Measurements from ENCODE around the gene ZGPAT. TPM values are rescaled to one million over a fixed set of nuclear protein-coding genes. Genes with fewer than 3 reads are reported as not detected.

ZGPAT gene
- total RNA-seq, 1 donor from 2014 or later: 29.1 TPM

- no peak for DNase-seq
These were observed 15.3 kb upstream of the ZGPAT start for GRCh38 chr20:63692436-63693082.

- no peak for DNase-seq
These were observed 14.6 kb upstream of the ZGPAT start for GRCh38 chr20:63693083-63693732.

GRCh38 chr20:63693733-63694583, 13.9 kb upstream of the ZGPAT start:
- no peak for DNase-seq

GRCh38 chr20:63694584-63695423, 13.0 kb upstream of the ZGPAT start:
- DNase-seq: no peak

GRCh38 chr20:63695424-63696305, 12.2 kb upstream of the ZGPAT start:
- DNase-seq: no peak

- peak; percentile 46 for DNase-seq
These were observed 11.6 kb upstream of the ZGPAT start for GRCh38 chr20:63696306-63696627.

- no peak for DNase-seq
These were observed 11.0 kb upstream of the ZGPAT start, which contains the start of gene TNFRSF6B for GRCh38 chr20:63696628-63697356. TSS of gene TNFRSF6B (plus strand) at chr20:63696652. CDS start at chr20:63696768, 116 bp downstream.

- no peak for DNase-seq
These were observed 10.4 kb upstream of the ZGPAT start for GRCh38 chr20:63697357-63697867.

- no peak for DNase-seq
These were observed 9.8 kb upstream of the ZGPAT start for GRCh38 chr20:63697868-63698545.

GRCh38 chr20:63698739-63699465, 8.9 kb upstream of the ZGPAT start:
- DNase-seq: peak; percentile 89

- DNase-seq: no peak
These were observed 8.2 kb upstream of the ZGPAT start for GRCh38 chr20:63699466-63700198.

- no peak for DNase-seq
These were observed 7.4 kb upstream of the ZGPAT start for GRCh38 chr20:63700199-63701050.

GRCh38 chr20:63701051-63701328, 6.8 kb upstream of the ZGPAT start:
- DNase-seq: no peak

GRCh38 chr20:63701329-63702035, 6.4 kb upstream of the ZGPAT start:
- DNase-seq: no peak

- DNase-seq: no peak
These were observed 5.7 kb upstream of the ZGPAT start for GRCh38 chr20:63702036-63702665.

- no peak for DNase-seq
These were observed 4.9 kb upstream of the ZGPAT start for GRCh38 chr20:63702751-63703470.

Data from dermis blood vessel endothelial cell (primary cell).